AG09319 (cell line): ENCODE data around the gene PDC.

ENCODE experiments used
- DNase-seq: peaks from one replicate; pipeline ENCODE4 v3.0.0-alpha.2; 2010; ENCODE audit warnings: low read depth; ENCODE audit errors: extremely low read depth
- TF ChIP-seq, protein P1 (sequence below): IDR thresholded peaks from 2 replicates; pipeline ENCODE4 v1.5.1; 2011; ENCODE audit warnings: low read depth, mild to moderate bottlenecking, inconsistent platforms, low read length, moderate library complexity

Gene PDC

DNA sequence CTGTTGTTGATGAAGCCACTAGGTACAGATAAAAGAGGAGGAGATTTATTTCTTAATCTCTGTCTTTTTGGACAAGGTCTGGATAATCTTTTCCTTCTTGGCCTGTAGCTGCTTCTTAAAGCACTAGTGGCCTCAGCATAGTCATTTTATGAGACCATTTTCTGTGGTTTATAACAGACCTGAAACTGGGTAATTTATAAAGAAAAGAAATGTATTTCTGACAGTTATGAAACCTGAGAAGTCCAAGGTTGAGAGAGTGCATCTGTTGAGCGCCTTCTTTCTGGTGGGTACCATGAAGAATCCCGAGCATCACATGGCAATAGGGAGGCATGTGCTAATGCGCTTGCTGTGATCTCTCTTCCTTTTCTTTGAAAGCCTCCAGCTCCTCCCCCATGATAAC, 36.7 kb upstream of the PDC start:
- DNase-seq: no peak
- TF ChIP-seq, protein P1, sequence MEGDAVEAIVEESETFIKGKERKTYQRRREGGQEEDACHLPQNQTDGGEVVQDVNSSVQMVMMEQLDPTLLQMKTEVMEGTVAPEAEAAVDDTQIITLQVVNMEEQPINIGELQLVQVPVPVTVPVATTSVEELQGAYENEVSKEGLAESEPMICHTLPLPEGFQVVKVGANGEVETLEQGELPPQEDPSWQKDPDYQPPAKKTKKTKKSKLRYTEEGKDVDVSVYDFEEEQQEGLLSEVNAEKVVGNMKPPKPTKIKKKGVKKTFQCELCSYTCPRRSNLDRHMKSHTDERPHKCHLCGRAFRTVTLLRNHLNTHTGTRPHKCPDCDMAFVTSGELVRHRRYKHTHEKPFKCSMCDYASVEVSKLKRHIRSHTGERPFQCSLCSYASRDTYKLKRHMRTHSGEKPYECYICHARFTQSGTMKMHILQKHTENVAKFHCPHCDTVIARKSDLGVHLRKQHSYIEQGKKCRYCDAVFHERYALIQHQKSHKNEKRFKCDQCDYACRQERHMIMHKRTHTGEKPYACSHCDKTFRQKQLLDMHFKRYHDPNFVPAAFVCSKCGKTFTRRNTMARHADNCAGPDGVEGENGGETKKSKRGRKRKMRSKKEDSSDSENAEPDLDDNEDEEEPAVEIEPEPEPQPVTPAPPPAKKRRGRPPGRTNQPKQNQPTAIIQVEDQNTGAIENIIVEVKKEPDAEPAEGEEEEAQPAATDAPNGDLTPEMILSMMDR: no peak

DNA sequence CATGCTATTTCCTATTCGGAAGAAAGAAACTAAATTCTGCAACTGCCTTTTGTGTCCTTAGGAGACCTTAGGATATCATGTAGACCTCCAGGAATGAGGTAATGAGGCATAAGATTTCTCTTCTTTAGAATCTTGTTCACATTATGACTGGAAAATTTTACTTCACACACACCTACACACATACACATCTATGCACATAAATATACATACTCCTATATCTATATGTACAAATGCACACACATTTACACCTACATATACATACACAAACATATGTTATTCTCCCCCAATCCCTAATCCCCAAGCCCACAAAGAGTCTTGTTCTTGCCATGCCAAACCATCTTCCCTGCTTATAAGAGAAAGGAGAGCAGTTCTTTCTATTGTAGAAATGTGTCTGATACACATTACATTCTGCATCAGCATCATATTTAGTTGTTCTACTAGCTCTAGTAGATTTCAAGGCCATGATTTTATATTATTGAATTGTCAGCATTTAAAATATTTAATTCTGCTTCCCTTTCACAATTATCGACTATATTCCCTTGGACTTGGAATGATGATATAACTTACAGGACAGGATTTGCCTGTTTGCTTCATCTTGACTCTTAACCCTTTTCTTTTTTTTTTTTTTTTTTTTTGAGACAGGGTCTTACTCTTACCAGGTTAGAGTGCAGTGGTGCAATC, 35.4 kb upstream of the PDC start:
- DNase-seq: no peak

GRCh38 chr1:186494832-186495271, 33.9 kb upstream of the PDC start:
- no peak for DNase-seq
- TF ChIP-seq, protein P1: no peak

More for the DNA sequence above, 35.4 kb upstream of the PDC start:
- TF ChIP-seq, protein P1: no peak

GRCh38 chr1:186492531-186493291, 31.8 kb upstream of the PDC start:
- TF ChIP-seq, protein P1: no peak
- no peak for DNase-seq

DNA sequence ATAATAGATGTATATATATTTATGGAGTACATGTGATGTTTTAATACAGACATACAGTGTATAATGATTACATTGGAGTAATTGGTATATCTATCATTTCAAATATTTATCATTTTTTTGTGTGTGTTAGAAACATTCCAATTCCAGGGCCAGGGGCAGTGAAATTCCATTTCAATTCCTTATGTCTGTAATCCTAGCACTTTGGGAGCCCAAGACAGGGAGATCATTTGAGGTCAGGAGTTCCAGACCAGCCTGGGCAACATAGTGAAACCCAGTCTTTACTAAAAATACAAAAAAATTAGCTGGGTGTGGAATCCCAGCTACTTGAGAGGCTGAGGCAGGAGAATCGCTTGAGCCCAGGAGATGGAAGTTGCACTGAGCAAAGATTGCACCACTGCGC, 30.4 kb upstream of the PDC start:
- DNase-seq: no peak
- TF ChIP-seq, protein P1: no peak

DNA sequence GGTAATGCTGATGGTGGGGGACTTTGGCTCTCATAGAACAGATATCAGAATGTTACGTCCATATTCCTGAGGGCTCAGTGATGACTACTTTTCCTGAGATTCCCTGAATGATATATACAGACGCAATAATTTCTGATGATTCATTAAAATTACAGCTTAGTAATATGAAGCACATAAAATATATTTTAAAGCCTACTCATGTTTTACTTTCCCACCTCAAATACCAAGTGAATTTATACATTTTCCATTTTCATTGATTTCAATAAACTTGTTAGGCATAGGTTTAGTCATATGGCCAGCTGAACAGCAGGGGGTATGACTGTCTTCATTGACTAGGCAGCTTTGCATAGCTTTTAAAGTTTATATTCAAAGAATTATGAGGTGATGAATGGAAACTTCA, 26.2 kb upstream of the PDC start:
- TF ChIP-seq, protein P1: no peak
- DNase-seq: no peak

GRCh38 chr1:186486061-186486460, 25.1 kb upstream of the PDC start:
- DNase-seq: no peak
- TF ChIP-seq, protein P1: no peak
